PFSK-1 (cell line): ENCODE data around the gene AMDHD1.

ENCODE experiments used
- FOXP2 ChIP-seq: optimal IDR thresholded peaks from 2 replicates; pipeline ENCODE3; 2011; ENCODE audit warnings: borderline replicate concordance, control low read depth, inconsistent platforms; ENCODE audit not compliant: insufficient read depth; ENCODE audit errors: extremely low read length, extremely low read depth
- POLR2AphosphoS5 ChIP-seq: IDR thresholded peaks from 2 replicates; pipeline ENCODE4 v1.6.1; 2012; ENCODE audit warnings: low read depth, mild to moderate bottlenecking, control low read depth, low read length, moderate library complexity
- REST ChIP-seq, 2 experiments: IDR thresholded peaks; 2 replicates each; pipeline versions ENCODE4 v1.6.1 to v1.8.0; 2011 to 2012; ENCODE audit warnings: low read depth in 2 of 2, low read length in 2 of 2, control low read depth in 1 of 2, inconsistent platforms in 1 of 2, mild to moderate bottlenecking in 1 of 2, moderate library complexity in 1 of 2; ENCODE audit not compliant: insufficient read depth in 1 of 2
- SIN3A ChIP-seq: IDR thresholded peaks from 2 replicates; pipeline ENCODE4 v1.6.1; 2012; ENCODE audit warnings: mild to moderate bottlenecking, low read length, moderate library complexity, borderline replicate concordance; ENCODE audit not compliant: insufficient read depth
- TAF1 ChIP-seq: IDR thresholded peaks from 2 replicates; pipeline ENCODE4 v1.6.1; 2012; ENCODE audit warnings: low read length, control low read depth, borderline replicate concordance; ENCODE audit not compliant: insufficient read depth

The AMDHD1 gene

GRCh38 chr12:96015672-96016071, 72.5 kb downstream of the AMDHD1 start:
- no peak for TF ChIP-seq POLR2AphosphoS5
- no peak for TF ChIP-seq FOXP2
- no peak for TF ChIP-seq REST (IDR thresholded peaks at IDR 0.05; ENCODE audit: insufficient read depth in 1 of 2, low read depth in 2 of 2, low read length in 2 of 2)
- no peak for TF ChIP-seq TAF1
- no peak for TF ChIP-seq SIN3A
